Neural progenitor cell (in vitro differentiated cells): ENCODE results near the gene GCNT4.

Experiments used
- CTCF ChIP-seq: fragments of 200-600 bp; sonication (generic); IDR thresholded peaks from 2 replicates; pipeline ENCODE4 v1.5.1; 2017; ENCODE audit warnings: antibody characterized with exemption, mild to moderate bottlenecking
- EZH2 ChIP-seq: fragments of 200-600 bp; sonication (generic); IDR thresholded peaks from 2 replicates; pipeline ENCODE4 v1.6.1; 2017; ENCODE audit warnings: antibody characterized with exemption, mild to moderate bottlenecking, moderate library complexity

DNA sequence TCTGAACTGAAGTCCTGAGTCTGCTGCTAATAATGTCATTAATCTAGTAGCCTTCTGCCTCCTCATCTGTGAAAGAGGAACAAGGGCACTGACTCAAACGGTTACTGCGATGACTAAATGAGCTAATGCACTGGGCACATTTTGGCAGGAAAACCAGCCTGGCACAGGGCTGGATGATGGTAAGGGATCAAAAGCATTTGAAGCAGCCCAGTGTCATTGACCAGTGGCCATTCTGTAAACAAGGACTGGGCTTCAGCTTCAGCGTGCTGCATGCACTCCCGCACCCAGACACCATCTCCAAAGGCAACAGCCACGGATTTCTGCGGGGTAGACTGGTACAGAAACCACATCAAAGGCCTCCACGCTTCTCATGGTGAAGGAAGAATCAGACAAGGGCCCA is 8.0 kb downstream of the GCNT4 start:
- TF ChIP-seq CTCF = no peak
- TF ChIP-seq EZH2 = no peak
